ENCODE results near the gene SMCHD1. TPM values are rescaled to one million over a fixed set of nuclear protein-coding genes. Genes with fewer than 3 reads are reported as not detected.

Gene SMCHD1
- total and polyA plus RNA-seq, 10 of the 15 experiments (the other 5 are each of a cell fraction or from before 2014, with no cell fraction given), result 6.0 to 110 (median 48.0) TPM

GRCh38 chr18:2818281-2818680 is 162.8 kb downstream of the SMCHD1 start (continued):
- TF ChIP-seq, protein P1, sequence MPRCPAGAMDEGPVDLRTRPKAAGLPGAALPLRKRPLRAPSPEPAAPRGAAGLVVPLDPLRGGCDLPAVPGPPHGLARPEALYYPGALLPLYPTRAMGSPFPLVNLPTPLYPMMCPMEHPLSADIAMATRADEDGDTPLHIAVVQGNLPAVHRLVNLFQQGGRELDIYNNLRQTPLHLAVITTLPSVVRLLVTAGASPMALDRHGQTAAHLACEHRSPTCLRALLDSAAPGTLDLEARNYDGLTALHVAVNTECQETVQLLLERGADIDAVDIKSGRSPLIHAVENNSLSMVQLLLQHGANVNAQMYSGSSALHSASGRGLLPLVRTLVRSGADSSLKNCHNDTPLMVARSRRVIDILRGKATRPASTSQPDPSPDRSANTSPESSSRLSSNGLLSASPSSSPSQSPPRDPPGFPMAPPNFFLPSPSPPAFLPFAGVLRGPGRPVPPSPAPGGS (IDR thresholded peaks at IDR 0.05; ENCODE audit: borderline replicate concordance, insufficient read depth, low read depth, low read length, poor library complexity, severe bottlenecking), result no peak
- no peak for TF ChIP-seq NR2F1 (conservative IDR thresholded peaks at IDR 0.05)

GRCh38 chr18:2821695-2822094 is 166.2 kb downstream of the SMCHD1 start:
- no peak overlapping the region for H3K27ac ChIP-seq (ENCODE audit: control insufficient read depth, insufficient read depth)
- no peaks in the 10 kb centered on the region for H3K9me3 ChIP-seq (replicated peaks; ENCODE audit: control insufficient read depth, insufficient read depth, low read length)
- in situ Hi-C loops (cut with MboI) (no loop called here), intact Hi-C loops (cut with micrococcal nuclease; ENCODE audit: unreplicated experiment) (no loop called here)
- TF ChIP-seq, protein P2, sequence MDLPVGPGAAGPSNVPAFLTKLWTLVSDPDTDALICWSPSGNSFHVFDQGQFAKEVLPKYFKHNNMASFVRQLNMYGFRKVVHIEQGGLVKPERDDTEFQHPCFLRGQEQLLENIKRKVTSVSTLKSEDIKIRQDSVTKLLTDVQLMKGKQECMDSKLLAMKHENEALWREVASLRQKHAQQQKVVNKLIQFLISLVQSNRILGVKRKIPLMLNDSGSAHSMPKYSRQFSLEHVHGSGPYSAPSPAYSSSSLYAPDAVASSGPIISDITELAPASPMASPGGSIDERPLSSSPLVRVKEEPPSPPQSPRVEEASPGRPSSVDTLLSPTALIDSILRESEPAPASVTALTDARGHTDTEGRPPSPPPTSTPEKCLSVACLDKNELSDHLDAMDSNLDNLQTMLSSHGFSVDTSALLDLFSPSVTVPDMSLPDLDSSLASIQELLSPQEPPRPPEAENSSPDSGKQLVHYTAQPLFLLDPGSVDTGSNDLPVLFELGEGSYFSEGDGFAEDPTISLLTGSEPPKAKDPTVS (IDR thresholded peaks at IDR 0.05; ENCODE audit: low read depth, low read length), result no peak
- TF ChIP-seq RBBP5 (conservative IDR thresholded peaks at IDR 0.05) (no peak), HDAC6 (IDR thresholded peaks at IDR 0.05; ENCODE audit: unreplicated experiment) (no peak), POLR2AphosphoS5 (IDR thresholded peaks at IDR 0.05; ENCODE audit: low read length) (no peak), MEF2A (IDR thresholded peaks at IDR 0.05; ENCODE audit: insufficient read depth, low read depth, low read length) (no peak), PAX8 (IDR thresholded peaks at IDR 0.05) (no peak), WRNIP1 (IDR thresholded peaks at IDR 0.05; ENCODE audit: borderline replicate concordance, low read depth, low read length) (no peak), NFYB (IDR thresholded peaks at IDR 0.05; ENCODE audit: insufficient read depth, low read depth, low read length) (no peak), CBFB (IDR thresholded peaks at IDR 0.05; ENCODE audit: low read depth) (no peak), ETV6 (conservative IDR thresholded peaks at IDR 0.05 in 1 of 2, IDR thresholded peaks at IDR 0.05 in 1 of 2; ENCODE audit: borderline replicate concordance in 1 of 2, low read depth in 1 of 2) (no peak), SIN3A (IDR thresholded peaks at IDR 0.05; ENCODE audit: low read depth, low read length) (no peak), YY1 (IDR thresholded peaks at IDR 0.05; ENCODE audit: low read depth, low read length) (no peak)
- TF ChIP-seq, protein P3, sequence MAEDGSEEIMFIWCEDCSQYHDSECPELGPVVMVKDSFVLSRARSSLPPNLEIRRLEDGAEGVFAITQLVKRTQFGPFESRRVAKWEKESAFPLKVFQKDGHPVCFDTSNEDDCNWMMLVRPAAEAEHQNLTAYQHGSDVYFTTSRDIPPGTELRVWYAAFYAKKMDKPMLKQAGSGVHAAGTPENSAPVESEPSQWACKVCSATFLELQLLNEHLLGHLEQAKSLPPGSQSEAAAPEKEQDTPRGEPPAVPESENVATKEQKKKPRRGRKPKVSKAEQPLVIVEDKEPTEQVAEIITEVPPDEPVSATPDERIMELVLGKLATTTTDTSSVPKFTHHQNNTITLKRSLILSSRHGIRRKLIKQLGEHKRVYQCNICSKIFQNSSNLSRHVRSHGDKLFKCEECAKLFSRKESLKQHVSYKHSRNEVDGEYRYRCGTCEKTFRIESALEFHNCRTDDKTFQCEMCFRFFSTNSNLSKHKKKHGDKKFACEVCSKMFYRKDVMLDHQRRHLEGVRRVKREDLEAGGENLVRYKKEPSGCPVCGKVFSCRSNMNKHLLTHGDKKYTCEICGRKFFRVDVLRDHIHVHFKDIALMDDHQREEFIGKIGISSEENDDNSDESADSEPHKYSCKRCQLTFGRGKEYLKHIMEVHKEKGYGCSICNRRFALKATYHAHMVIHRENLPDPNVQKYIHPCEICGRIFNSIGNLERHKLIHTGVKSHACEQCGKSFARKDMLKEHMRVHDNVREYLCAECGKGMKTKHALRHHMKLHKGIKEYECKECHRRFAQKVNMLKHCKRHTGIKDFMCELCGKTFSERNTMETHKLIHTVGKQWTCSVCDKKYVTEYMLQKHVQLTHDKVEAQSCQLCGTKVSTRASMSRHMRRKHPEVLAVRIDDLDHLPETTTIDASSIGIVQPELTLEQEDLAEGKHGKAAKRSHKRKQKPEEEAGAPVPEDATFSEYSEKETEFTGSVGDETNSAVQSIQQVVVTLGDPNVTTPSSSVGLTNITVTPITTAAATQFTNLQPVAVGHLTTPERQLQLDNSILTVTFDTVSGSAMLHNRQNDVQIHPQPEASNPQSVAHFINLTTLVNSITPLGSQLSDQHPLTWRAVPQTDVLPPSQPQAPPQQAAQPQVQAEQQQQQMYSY (CRISPR knock-in tag; IDR thresholded peaks at IDR 0.05), result no peak
- TF ChIP-seq, protein P4, sequence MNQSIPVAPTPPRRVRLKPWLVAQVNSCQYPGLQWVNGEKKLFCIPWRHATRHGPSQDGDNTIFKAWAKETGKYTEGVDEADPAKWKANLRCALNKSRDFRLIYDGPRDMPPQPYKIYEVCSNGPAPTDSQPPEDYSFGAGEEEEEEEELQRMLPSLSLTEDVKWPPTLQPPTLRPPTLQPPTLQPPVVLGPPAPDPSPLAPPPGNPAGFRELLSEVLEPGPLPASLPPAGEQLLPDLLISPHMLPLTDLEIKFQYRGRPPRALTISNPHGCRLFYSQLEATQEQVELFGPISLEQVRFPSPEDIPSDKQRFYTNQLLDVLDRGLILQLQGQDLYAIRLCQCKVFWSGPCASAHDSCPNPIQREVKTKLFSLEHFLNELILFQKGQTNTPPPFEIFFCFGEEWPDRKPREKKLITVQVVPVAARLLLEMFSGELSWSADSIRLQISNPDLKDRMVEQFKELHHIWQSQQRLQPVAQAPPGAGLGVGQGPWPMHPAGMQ (IDR thresholded peaks at IDR 0.05; ENCODE audit: borderline replicate concordance), result no peak
- DNase-seq (ENCODE audit: low read depth, low spot score) (no peak), ATAC-seq (no peak), FAIRE-seq (no peak)
- no peaks in the 10 kb centered on the region for H3K27me3 ChIP-seq (replicated peaks in 1 of 2; ENCODE audit: control insufficient read depth in 2 of 2, insufficient read depth in 2 of 2, low read length in 1 of 2)
- no peak overlapping the region for H2AFZ ChIP-seq (ENCODE audit: control insufficient read depth, low read depth, low read length)
- no peaks in the 10 kb centered on the region for H4K20me1 ChIP-seq (ENCODE audit: control insufficient read depth, insufficient read depth)
- no peaks in the 10 kb centered on the region for H3K79me2 ChIP-seq (ENCODE audit: control insufficient read depth, insufficient read depth, low read length)
- no peaks in the 10 kb centered on the region for H3K4me1 ChIP-seq (ENCODE audit: control insufficient read depth, insufficient read depth, low read length)
- no peak overlapping the region for H3K9ac ChIP-seq (ENCODE audit: control insufficient read depth, insufficient read depth, low read length)
- ChIA-PET CTCF (no interaction called here), SMC1A (ENCODE audit: uncharacterized antibody, unreplicated experiment) (no interaction called here), RAD21 (ENCODE audit: unreplicated experiment) (no interaction called here), POLR2A (no interaction called here)
- no peak overlapping the region for H3K4me3 ChIP-seq
- BruUV-seq (replicated peaks), result no TSS peak
- 95% methylated on average over 2 of the region's 2 CpGs for WGBS (ENCODE audit: insufficient coverage, insufficient replicate concordance, low lambda C conversion rate, missing lambda C conversion rate)
- H3K4me2 ChIP-seq (ENCODE audit: control insufficient read depth, insufficient read depth), result no peak overlapping the region
- no peaks in the 10 kb centered on the region for H3K36me3 ChIP-seq (ENCODE audit: control insufficient read depth in 2 of 2, insufficient read depth in 2 of 2, low read length in 1 of 2)
